ENCODE results near the gene FNDC8. TPM values are rescaled to one million over a fixed set of nuclear protein-coding genes. Genes with fewer than 3 reads are reported as not detected.

Gene FNDC8
- total RNA-seq, 4 donors from 2014 or later: not detected

DNA sequence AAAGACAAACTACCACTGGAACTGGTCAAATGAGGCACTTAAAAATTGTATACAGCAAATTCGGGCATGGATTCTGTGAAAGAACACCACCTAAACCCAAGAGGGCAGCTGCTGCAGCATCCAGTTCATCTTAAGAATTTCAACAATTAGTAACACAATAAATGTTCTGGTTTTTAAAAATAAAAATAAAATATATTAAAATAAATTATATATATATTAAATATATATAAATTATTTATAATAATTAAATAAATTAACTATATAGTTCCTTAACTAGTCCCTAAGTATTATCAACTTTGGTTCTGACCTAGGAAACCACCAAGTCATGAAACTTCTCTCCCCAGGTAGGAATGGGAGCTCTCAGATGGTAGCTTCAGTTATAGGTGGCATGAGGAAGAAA, 44.5 kb upstream of the FNDC8 start:
- TF ChIP-seq POLR2A (IDR thresholded peaks at IDR 0.05) (no peak), EP300 (IDR thresholded peaks at IDR 0.05) (no peak)
- TF ChIP-seq, protein P1, sequence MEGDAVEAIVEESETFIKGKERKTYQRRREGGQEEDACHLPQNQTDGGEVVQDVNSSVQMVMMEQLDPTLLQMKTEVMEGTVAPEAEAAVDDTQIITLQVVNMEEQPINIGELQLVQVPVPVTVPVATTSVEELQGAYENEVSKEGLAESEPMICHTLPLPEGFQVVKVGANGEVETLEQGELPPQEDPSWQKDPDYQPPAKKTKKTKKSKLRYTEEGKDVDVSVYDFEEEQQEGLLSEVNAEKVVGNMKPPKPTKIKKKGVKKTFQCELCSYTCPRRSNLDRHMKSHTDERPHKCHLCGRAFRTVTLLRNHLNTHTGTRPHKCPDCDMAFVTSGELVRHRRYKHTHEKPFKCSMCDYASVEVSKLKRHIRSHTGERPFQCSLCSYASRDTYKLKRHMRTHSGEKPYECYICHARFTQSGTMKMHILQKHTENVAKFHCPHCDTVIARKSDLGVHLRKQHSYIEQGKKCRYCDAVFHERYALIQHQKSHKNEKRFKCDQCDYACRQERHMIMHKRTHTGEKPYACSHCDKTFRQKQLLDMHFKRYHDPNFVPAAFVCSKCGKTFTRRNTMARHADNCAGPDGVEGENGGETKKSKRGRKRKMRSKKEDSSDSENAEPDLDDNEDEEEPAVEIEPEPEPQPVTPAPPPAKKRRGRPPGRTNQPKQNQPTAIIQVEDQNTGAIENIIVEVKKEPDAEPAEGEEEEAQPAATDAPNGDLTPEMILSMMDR (IDR thresholded peaks at IDR 0.05): no peak
- 88 to 96% methylated on average over 1 of the region's 1 CpG for WGBS, 2 donors
- Histone ChIP-seq H3K4me3 (no peak overlapping the region), H3K27ac (no peak overlapping the region), H3K9me3 (no peaks in the 10 kb centered on the region), H3K27me3 (no peaks in the 10 kb centered on the region), H3K4me1 (peaks cover 0 to 34% (median 19%) of the 10 kb centered on the region in 4 donors), H3K36me3 (no peaks in the 10 kb centered on the region)
- no peak for DNase-seq (ENCODE audit: low spot score in 2 of 2)

DNA sequence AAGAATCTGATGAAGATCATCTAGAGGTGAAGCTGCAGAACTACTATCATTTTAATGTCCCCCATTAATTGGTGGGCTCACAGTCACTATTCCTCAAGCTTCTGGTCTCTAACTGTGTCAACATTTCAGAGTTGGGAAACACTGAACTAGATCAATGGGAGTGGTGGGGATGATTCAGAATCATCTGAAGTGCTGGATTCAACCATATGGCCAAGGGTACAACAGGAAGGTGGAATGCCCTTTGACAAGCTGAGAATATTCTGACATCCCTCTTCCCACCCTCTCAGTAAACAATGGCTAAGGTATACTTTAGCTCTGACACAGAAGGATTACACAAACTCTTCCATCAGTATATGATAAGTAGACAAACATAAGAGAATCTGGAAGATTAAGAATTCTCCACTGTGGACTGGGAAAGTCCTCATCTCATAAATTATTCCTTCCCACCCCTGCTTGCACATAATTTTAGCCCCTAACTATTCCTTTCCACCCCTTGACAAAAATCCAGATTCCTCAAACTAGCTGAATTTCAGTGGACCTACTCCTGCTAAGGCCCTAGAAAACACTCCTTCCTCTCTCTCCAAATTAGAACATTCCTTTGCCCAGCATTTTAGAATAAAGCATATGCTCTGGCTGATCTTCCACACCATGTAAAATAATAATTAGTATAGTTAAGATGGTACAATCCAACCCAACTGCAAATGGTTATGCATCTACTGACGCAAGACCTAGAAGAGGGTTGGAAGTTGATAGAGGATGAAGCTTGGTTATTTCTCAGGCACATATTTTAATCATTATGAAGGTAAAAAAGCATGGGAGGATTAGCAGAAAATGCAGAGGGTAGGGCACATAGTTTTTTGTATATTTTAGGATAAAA, 41.6 kb upstream of the FNDC8 start:
- Histone ChIP-seq H3K4me1 (peaks cover 0 to 19% (median 9%) of the 10 kb centered on the region in 4 donors), H3K27me3 (no peaks in the 10 kb centered on the region), H3K36me3 (no peaks in the 10 kb centered on the region), H3K4me3 (no peak overlapping the region), H3K27ac (no peak overlapping the region), H3K9me3 (no peaks in the 10 kb centered on the region)
- TF ChIP-seq POLR2A (IDR thresholded peaks at IDR 0.05): no peak
- DNase-seq (ENCODE audit: low spot score in 2 of 2): no peak
- 96 to 97% methylated on average over 1 of the region's 1 CpG for WGBS, 2 donors

DNA sequence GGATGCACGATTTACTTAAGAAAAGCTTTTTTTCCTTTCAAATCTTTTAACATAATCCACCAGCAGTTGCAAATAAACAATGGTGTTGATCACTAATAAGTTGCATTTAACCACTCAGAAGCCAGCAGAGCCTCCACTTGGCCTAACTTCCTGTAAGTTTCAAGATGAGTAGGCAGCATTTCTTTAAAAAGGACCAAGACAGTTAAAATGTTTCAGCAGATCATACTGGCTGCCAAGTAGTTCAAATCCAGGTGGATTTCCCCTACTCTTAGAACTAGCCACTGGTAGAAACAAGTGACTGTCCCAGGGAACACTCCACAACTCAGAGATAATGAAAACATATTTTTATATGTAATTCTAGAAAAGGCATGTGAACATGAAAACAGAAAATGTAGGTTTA, 40.9 kb upstream of the FNDC8 start:
- TF ChIP-seq EP300 (IDR thresholded peaks at IDR 0.05): no peak
- no peak for TF ChIP-seq POLR2A (IDR thresholded peaks at IDR 0.05)
- TF ChIP-seq, protein P1 (IDR thresholded peaks at IDR 0.05): no peak
- no peak for DNase-seq (ENCODE audit: low spot score in 2 of 2)
- H3K9me3 ChIP-seq: no peaks in the 10 kb centered on the region
- WGBS, 2 donors: 51 to 59% methylated on average over 1 of the region's 1 CpG
- H3K36me3 ChIP-seq: no peaks in the 10 kb centered on the region
- peaks cover 0 to 15% (median 5%) of the 10 kb centered on the region in 4 donors for H3K4me1 ChIP-seq
- H3K27me3 ChIP-seq: no peaks in the 10 kb centered on the region
- no peak overlapping the region for H3K27ac ChIP-seq
- H3K4me3 ChIP-seq: no peak overlapping the region

DNA sequence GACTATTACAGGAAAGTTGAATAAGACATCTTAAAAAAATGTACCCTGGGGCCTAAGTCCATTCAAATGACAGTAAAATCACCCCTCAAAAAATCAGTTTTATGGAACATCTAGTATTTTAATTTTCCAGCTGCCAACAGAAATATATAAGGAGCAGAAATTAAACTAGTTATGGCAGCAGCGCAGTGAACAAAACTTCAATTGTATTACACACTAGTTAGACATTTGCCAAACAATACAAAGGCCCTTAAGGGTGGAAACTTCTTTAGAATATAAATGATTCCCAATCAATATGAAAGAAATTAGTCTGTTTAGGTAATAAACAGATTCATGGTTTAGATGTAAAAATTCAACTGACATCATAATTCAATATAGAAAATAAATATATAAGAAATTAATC, 39.8 kb upstream of the FNDC8 start:
- peaks cover 0 to 12% (median 6%) of the 10 kb centered on the region in 4 donors for H3K4me1 ChIP-seq
- no peaks in the 10 kb centered on the region for H3K36me3 ChIP-seq
- WGBS, 2 donors: 44 to 70% methylated on average over 1 of the region's 1 CpG
- TF ChIP-seq, protein P1 (IDR thresholded peaks at IDR 0.05): no peak
- no peak for DNase-seq (ENCODE audit: low spot score in 2 of 2)
- no peak overlapping the region for H3K4me3 ChIP-seq
- peak overlapping the region in 1 of 4 donors; percentile 5 for H3K27ac ChIP-seq
- H3K9me3 ChIP-seq: no peaks in the 10 kb centered on the region
- H3K27me3 ChIP-seq: no peaks in the 10 kb centered on the region

DNA sequence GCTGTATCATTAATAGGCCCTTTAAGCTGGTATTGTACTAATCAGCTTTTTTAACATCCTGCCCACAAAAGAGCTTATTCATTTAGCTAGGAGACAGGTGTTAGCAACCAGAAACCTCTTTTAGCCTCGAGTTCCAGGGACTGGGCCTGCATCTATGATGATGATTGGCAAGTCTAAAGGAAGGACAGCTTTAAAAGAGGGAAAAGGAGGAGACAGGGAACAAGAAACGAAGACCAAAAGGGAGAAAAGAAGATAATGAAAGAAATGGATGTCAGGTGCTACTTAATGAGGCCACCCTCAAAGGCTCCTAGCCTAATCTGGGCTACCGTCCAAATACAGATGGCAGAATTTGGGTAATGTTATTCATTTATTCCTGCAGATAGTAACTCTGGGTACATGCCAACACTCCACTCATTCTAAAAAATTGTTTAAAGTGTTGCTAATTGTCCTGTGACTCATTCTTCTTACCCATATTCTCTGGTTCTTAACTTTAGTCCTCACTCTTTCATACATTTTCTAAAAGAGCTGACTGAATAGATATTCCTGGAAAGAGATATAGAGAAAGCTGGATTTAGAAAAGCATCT, 39.2 kb upstream of the FNDC8 start:
- H3K4me3 ChIP-seq: no peak overlapping the region
- H3K27ac ChIP-seq: peak overlapping the region in 1 of 4 donors; percentile 5
- no peaks in the 10 kb centered on the region for H3K36me3 ChIP-seq
- WGBS, 2 donors: 57 to 62% methylated on average over 3 of the region's 3 CpGs
- H3K27me3 ChIP-seq: no peaks in the 10 kb centered on the region
- H3K4me1 ChIP-seq: peaks cover 0 to 16% (median 8%) of the 10 kb centered on the region in 4 donors
- DNase-seq (ENCODE audit: low spot score in 2 of 2): no peak
- no peaks in the 10 kb centered on the region for H3K9me3 ChIP-seq
- no peak for TF ChIP-seq EP300 (IDR thresholded peaks at IDR 0.05)

DNA sequence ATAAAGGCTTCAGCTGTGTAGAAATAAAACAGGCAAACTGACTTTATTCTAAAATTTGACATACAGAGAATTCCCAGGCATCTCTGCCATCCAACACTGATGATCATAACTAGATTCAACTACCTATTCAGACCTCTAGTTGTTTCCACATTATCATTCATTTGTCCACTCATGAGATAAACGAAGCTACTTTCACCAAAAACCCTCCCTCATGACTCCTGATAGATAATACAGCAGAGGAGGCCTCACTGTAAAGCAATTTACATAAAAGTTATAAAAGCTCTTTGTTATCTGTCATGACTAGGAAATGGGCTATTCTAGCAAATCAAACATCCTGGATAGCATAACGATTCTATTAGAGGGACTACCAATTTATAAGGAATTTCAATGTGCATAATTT, 38.3 kb upstream of the FNDC8 start:
- H3K27ac ChIP-seq: no peak overlapping the region
- no peaks in the 10 kb centered on the region for H3K27me3 ChIP-seq
- DNase-seq (ENCODE audit: low spot score in 2 of 2): no peak
- peaks cover 0 to 25% (median 13%) of the 10 kb centered on the region in 4 donors for H3K4me1 ChIP-seq
- H3K9me3 ChIP-seq: no peaks in the 10 kb centered on the region
- H3K4me3 ChIP-seq: no peak overlapping the region
- 69 to 74% methylated on average over 2 of the region's 2 CpGs for WGBS, 2 donors
- H3K36me3 ChIP-seq: no peaks in the 10 kb centered on the region
- TF ChIP-seq, protein P1 (IDR thresholded peaks at IDR 0.05): no peak
- TF ChIP-seq EP300 (IDR thresholded peaks at IDR 0.05): no peak
- TF ChIP-seq POLR2A (IDR thresholded peaks at IDR 0.05): no peak

Data from tibial nerve (tissue), 4 donors.